Measurements from ENCODE around the gene CREB5. TPM values are rescaled to one million over a fixed set of nuclear protein-coding genes. Genes with fewer than 3 reads are reported as not detected.

Gene CREB5
- polyA plus RNA-seq, 1 donor from 2014 or later: 3.7 TPM

DNA sequence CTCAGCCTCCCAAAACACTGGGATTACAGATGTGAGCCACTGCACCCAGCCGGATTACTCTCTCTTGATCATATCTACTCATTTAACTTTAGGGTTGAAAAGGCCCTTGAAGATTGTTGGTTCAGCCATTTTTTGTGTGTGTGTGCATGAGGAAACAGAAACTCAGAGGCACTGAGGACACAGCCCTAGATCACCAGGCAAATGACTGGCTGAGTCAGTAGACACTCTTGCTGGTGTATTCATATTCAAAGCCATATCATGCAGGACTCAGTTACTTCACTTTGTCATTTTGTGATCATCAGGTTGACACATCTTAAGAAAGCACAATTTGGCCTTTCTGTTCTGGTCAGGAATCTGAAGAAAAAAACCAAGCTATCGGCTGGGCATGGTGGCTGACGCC is 292.4 kb downstream of the CREB5 start:
- no peak overlapping the region for H3K27ac ChIP-seq (ENCODE audit: low read length)
- no peak for TF ChIP-seq POLR2AphosphoS5 (IDR thresholded peaks at IDR 0.05)
- no peak for TF ChIP-seq EZH2 (IDR thresholded peaks at IDR 0.05; ENCODE audit: borderline replicate concordance, insufficient read depth, low read length, poor library complexity, severe bottlenecking)
- TF ChIP-seq SMC3 (conservative IDR thresholded peaks at IDR 0.05; ENCODE audit: poor library complexity): no peak
- TF ChIP-seq TAF1 (IDR thresholded peaks at IDR 0.05; ENCODE audit: low read depth): no peak
- no peak for TF ChIP-seq EP300 (conservative IDR thresholded peaks at IDR 0.05; ENCODE audit: poor library complexity, severe bottlenecking)
- no peak for TF ChIP-seq RAD21 (conservative IDR thresholded peaks at IDR 0.05)

DNA sequence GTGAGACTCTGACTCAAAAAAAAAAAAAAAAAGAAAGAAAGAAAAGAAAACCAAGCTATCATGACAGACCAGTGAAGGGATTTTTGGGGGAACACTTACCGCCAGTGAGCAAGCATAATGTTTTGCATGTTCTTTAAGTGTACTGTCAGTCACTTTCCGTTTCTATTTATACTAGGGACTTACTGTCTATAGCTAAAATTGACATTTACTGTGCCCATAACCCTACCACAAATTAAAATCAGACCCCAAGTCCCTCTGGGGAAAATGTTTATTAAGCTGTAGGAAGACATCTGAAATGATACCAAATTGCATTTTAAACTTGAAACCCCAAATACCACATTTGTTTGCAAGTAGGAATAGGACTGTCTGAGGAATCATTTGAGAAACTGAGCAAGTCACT is 293.0 kb downstream of the CREB5 start:
- Histone ChIP-seq H3K36me3 (ENCODE audit: insufficient read depth, low read length) (no peaks in the 10 kb centered on the region), H3K4me2 (ENCODE audit: low read length) (no peak overlapping the region), H3F3A (ENCODE audit: insufficient read depth, low read length, poor library complexity, severe bottlenecking) (peaks cover 23% of the 10 kb centered on the region), H3K4me3 (ENCODE audit: low read length) (no peak overlapping the region), H3K79me2 (replicated peaks; ENCODE audit: insufficient read depth, low read length) (no peaks in the 10 kb centered on the region), H2AFZ (ENCODE audit: low read depth, low read length) (no peak overlapping the region), H3K9me2 (ENCODE audit: insufficient read depth, low read length) (no peaks in the 10 kb centered on the region), H3K27ac (ENCODE audit: low read length) (no peak overlapping the region), H3K9me3 (ENCODE audit: low read length) (no peaks in the 10 kb centered on the region), H3K9ac (ENCODE audit: low read length) (no peak overlapping the region), H4K20me1 (ENCODE audit: insufficient read depth) (no peaks in the 10 kb centered on the region), H3K27me3 (ENCODE audit: insufficient read depth, low read depth, low read length) (no peaks in the 10 kb centered on the region)
- TF ChIP-seq, protein P1, sequence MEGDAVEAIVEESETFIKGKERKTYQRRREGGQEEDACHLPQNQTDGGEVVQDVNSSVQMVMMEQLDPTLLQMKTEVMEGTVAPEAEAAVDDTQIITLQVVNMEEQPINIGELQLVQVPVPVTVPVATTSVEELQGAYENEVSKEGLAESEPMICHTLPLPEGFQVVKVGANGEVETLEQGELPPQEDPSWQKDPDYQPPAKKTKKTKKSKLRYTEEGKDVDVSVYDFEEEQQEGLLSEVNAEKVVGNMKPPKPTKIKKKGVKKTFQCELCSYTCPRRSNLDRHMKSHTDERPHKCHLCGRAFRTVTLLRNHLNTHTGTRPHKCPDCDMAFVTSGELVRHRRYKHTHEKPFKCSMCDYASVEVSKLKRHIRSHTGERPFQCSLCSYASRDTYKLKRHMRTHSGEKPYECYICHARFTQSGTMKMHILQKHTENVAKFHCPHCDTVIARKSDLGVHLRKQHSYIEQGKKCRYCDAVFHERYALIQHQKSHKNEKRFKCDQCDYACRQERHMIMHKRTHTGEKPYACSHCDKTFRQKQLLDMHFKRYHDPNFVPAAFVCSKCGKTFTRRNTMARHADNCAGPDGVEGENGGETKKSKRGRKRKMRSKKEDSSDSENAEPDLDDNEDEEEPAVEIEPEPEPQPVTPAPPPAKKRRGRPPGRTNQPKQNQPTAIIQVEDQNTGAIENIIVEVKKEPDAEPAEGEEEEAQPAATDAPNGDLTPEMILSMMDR (IDR thresholded peaks at IDR 0.05; ENCODE audit: poor library complexity, severe bottlenecking): no peak
- no peak for TF ChIP-seq MXI1 (conservative IDR thresholded peaks at IDR 0.05; ENCODE audit: poor library complexity, severe bottlenecking)
- no peak for TF ChIP-seq SMC3 (conservative IDR thresholded peaks at IDR 0.05; ENCODE audit: poor library complexity)

More for the DNA sequence above, 292.4 kb downstream of the CREB5 start:
- no peaks in the 10 kb centered on the region for H3K27me3 ChIP-seq (ENCODE audit: insufficient read depth, low read depth, low read length)
- H3K36me3 ChIP-seq (ENCODE audit: insufficient read depth, low read length): no peaks in the 10 kb centered on the region
- H3K4me2 ChIP-seq (ENCODE audit: low read length): no peak overlapping the region
- no peak overlapping the region for H2AFZ ChIP-seq (ENCODE audit: low read depth, low read length)
- H4K20me1 ChIP-seq (ENCODE audit: insufficient read depth): no peaks in the 10 kb centered on the region
- no peak overlapping the region for H3K4me3 ChIP-seq (ENCODE audit: low read length)
- H3F3A ChIP-seq (ENCODE audit: insufficient read depth, low read length, poor library complexity, severe bottlenecking): peaks cover 19% of the 10 kb centered on the region
- no peaks in the 10 kb centered on the region for H3K9me3 ChIP-seq (ENCODE audit: low read length)
- no peak overlapping the region for H3K9ac ChIP-seq (ENCODE audit: low read length)
- H3K79me2 ChIP-seq (replicated peaks; ENCODE audit: insufficient read depth, low read length): no peaks in the 10 kb centered on the region
- no peaks in the 10 kb centered on the region for H3K9me2 ChIP-seq (ENCODE audit: insufficient read depth, low read length)

DNA sequence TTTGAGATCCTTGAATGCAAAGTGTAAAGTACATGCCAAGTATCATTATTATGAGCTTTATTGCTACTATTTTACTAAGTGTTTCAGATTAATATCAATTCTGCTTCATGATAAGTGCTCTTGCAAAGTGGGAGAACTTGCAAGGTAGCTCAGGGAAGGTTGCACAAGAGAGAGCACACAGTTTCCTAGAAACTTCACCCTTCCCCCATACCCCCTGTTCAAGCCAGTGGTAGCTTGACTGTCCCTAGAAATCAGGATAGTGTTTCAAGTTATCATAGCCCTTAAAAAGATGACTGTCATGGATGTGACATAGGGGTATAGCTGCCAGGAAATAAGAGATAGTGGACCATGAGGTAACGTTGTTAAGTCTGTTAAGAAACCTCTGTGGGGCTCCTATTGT is 294.3 kb downstream of the CREB5 start:
- TF ChIP-seq SMC3 (conservative IDR thresholded peaks at IDR 0.05; ENCODE audit: poor library complexity) (no peak), EZH2 (IDR thresholded peaks at IDR 0.05; ENCODE audit: borderline replicate concordance, insufficient read depth, low read length, poor library complexity, severe bottlenecking) (no peak), TAF1 (IDR thresholded peaks at IDR 0.05; ENCODE audit: low read depth) (no peak), MXI1 (conservative IDR thresholded peaks at IDR 0.05; ENCODE audit: poor library complexity, severe bottlenecking) (no peak), EP300 (conservative IDR thresholded peaks at IDR 0.05; ENCODE audit: poor library complexity, severe bottlenecking) (no peak), RAD21 (conservative IDR thresholded peaks at IDR 0.05) (no peak)
- TF ChIP-seq, protein P1 (IDR thresholded peaks at IDR 0.05; ENCODE audit: poor library complexity, severe bottlenecking): no peak
- TF ChIP-seq, protein P2, sequence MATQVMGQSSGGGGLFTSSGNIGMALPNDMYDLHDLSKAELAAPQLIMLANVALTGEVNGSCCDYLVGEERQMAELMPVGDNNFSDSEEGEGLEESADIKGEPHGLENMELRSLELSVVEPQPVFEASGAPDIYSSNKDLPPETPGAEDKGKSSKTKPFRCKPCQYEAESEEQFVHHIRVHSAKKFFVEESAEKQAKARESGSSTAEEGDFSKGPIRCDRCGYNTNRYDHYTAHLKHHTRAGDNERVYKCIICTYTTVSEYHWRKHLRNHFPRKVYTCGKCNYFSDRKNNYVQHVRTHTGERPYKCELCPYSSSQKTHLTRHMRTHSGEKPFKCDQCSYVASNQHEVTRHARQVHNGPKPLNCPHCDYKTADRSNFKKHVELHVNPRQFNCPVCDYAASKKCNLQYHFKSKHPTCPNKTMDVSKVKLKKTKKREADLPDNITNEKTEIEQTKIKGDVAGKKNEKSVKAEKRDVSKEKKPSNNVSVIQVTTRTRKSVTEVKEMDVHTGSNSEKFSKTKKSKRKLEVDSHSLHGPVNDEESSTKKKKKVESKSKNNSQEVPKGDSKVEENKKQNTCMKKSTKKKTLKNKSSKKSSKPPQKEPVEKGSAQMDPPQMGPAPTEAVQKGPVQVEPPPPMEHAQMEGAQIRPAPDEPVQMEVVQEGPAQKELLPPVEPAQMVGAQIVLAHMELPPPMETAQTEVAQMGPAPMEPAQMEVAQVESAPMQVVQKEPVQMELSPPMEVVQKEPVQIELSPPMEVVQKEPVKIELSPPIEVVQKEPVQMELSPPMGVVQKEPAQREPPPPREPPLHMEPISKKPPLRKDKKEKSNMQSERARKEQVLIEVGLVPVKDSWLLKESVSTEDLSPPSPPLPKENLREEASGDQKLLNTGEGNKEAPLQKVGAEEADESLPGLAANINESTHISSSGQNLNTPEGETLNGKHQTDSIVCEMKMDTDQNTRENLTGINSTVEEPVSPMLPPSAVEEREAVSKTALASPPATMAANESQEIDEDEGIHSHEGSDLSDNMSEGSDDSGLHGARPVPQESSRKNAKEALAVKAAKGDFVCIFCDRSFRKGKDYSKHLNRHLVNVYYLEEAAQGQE (IDR thresholded peaks at IDR 0.05; ENCODE audit: borderline replicate concordance): no peak
- no peaks in the 10 kb centered on the region for H3K9me2 ChIP-seq (ENCODE audit: insufficient read depth, low read length)

More for the DNA sequence above, 294.3 kb downstream of the CREB5 start:
- peak overlapping the region; percentile 90 for H3K27ac ChIP-seq (ENCODE audit: low read length)
- H3F3A ChIP-seq (ENCODE audit: insufficient read depth, low read length, poor library complexity, severe bottlenecking): peaks cover 23% of the 10 kb centered on the region
- no peak overlapping the region for H3K4me3 ChIP-seq (ENCODE audit: low read length)
- H3K9ac ChIP-seq (ENCODE audit: low read length): no peak overlapping the region
- H3K4me2 ChIP-seq (ENCODE audit: low read length): no peak overlapping the region
- H4K20me1 ChIP-seq (ENCODE audit: insufficient read depth): no peaks in the 10 kb centered on the region
- no peaks in the 10 kb centered on the region for H3K27me3 ChIP-seq (ENCODE audit: insufficient read depth, low read depth, low read length)
- H3K9me3 ChIP-seq (ENCODE audit: low read length): no peaks in the 10 kb centered on the region
- H3K36me3 ChIP-seq (ENCODE audit: insufficient read depth, low read length): no peaks in the 10 kb centered on the region
- no peak overlapping the region for H2AFZ ChIP-seq (ENCODE audit: low read depth, low read length)
- no peaks in the 10 kb centered on the region for H3K79me2 ChIP-seq (replicated peaks; ENCODE audit: insufficient read depth, low read length)
